B cell (primary cell): ENCODE results near the gene HES4.

ENCODE experiments used
- CTCF ChIP-seq: fragments of 200-600 bp; IDR thresholded peaks from one replicate; pipeline ENCODE4 v1.8.0; 2022; ENCODE audit warnings: antibody characterized with exemption, mild to moderate bottlenecking
- EZH2 ChIP-seq: IDR thresholded peaks from 2 replicates; pipeline ENCODE4 v1.6.1; 2012; ENCODE audit warnings: borderline replicate concordance, low read depth, mild to moderate bottlenecking, moderate library complexity, low read length; ENCODE audit not compliant: insufficient read depth, poor library complexity, severe bottlenecking

GRCh38 chr1:1043411-1043810 is 43.5 kb upstream of the HES4 start:
- TF ChIP-seq CTCF (no peak), EZH2 (no peak)
